Keratinocyte (primary cell): ENCODE measurements around the gene BRIP1. TPM values are rescaled to one million over a fixed set of nuclear protein-coding genes. Genes with fewer than 3 reads are reported as not detected.

Source experiments
- DNase-seq: peaks from one replicate; pipeline ENCODE4 v3.0.0-alpha.2; 2011; ENCODE audit warnings: low read depth, missing footprints, low spot score
- FAIRE-seq: peaks from 2 replicates; lab custom pipeline; 2011; peaks lifted over from hg19 to GRCh38; lab: Jason Lieb, UNC
- H2AFZ ChIP-seq: 2 replicates; pipeline ENCODE4 v1.6.0; 2012; ENCODE audit warnings: low read length, control low read depth, inconsistent platforms; ENCODE audit not compliant: control insufficient read depth
- H3K27ac ChIP-seq: 2 replicates; pipeline ENCODE4 v1.5.1; 2011; ENCODE audit warnings: low read length; ENCODE audit not compliant: control insufficient read depth, insufficient read depth
- H3K27me3 ChIP-seq: 3 replicates; pipeline ENCODE4 v1.6.0; 2011; ENCODE audit warnings: low read length; ENCODE audit not compliant: control insufficient read depth, insufficient read depth; ENCODE audit errors: extremely low read depth
- H3K36me3 ChIP-seq, 2 experiments: 2 replicates in 1 of 2; 3 replicates in 1 of 2; pipeline ENCODE4 v1.5.1; 2011; ENCODE audit warnings: low read length in 2 of 2, mild to moderate bottlenecking in 1 of 2; ENCODE audit not compliant: control insufficient read depth in 2 of 2, insufficient read depth in 2 of 2; ENCODE audit errors: extremely low read depth in 1 of 2
- H3K4me1 ChIP-seq: 3 replicates; pipeline ENCODE4 v1.5.1; 2011; ENCODE audit warnings: low read length; ENCODE audit not compliant: control insufficient read depth, insufficient read depth; ENCODE audit errors: extremely low read depth
- H3K4me2 ChIP-seq: 3 replicates; pipeline ENCODE4 v1.6.0; 2011; ENCODE audit warnings: low read depth, low read length; ENCODE audit not compliant: control insufficient read depth, insufficient read depth; ENCODE audit errors: extremely low read depth
- H3K4me3 ChIP-seq, 3 experiments: fragments of 200-600 bp in 1 of 3; sonication (generic) in 1 of 3; 2 replicates in 2 of 3; 3 replicates in 1 of 3; pipeline ENCODE4 v1.5.1; 2011 to 2016; ENCODE audit warnings: low read length in 3 of 3, mild to moderate bottlenecking in 3 of 3, control low read depth in 2 of 3, inconsistent platforms in 1 of 3, low read depth in 1 of 3, mixed read lengths in 1 of 3, mixed run types in 1 of 3, moderate library complexity in 1 of 3; ENCODE audit not compliant: control insufficient read depth in 2 of 3, insufficient read depth in 2 of 3; ENCODE audit errors: extremely low read depth in 1 of 3
- H3K79me2 ChIP-seq: 2 replicates; pipeline ENCODE4 v1.6.0; 2012; ENCODE audit warnings: low read length; ENCODE audit not compliant: control insufficient read depth, insufficient read depth
- H3K9ac ChIP-seq: 3 replicates; pipeline ENCODE4 v1.6.0; 2011; ENCODE audit warnings: low read length; ENCODE audit not compliant: control insufficient read depth, insufficient read depth; ENCODE audit errors: extremely low read depth
- H3K9me1 ChIP-seq: 3 replicates; pipeline ENCODE4 v1.6.0; 2011; ENCODE audit warnings: low read length; ENCODE audit not compliant: control insufficient read depth, insufficient read depth; ENCODE audit errors: extremely low read depth
- H3K9me3 ChIP-seq: 2 replicates; pipeline ENCODE4 v1.5.1; 2012; ENCODE audit warnings: low read depth, low read length; ENCODE audit not compliant: control insufficient read depth
- H4K20me1 ChIP-seq: 3 replicates; pipeline ENCODE4 v1.6.0; 2011; ENCODE audit warnings: low read length; ENCODE audit not compliant: control insufficient read depth, insufficient read depth; ENCODE audit errors: extremely low read depth
- CTCF ChIP-seq, 3 experiments: IDR thresholded peaks in 1 of 3; conservative IDR thresholded peaks in 1 of 3; optimal IDR thresholded peaks in 1 of 3; 2 replicates in 2 of 3; 3 replicates in 1 of 3; pipeline versions ENCODE3 to v1.5.1; 2011; ENCODE audit warnings: low read length in 3 of 3, mild to moderate bottlenecking in 3 of 3, moderate library complexity in 2 of 3, control low read depth in 1 of 3, inconsistent platforms in 1 of 3; ENCODE audit not compliant: insufficient read depth in 2 of 3; ENCODE audit errors: extremely low read depth in 1 of 3
- EZH2 ChIP-seq: IDR thresholded peaks from one replicate; pipeline ENCODE4 v1.6.1; 2012; ENCODE audit warnings: inconsistent platforms, mild to moderate bottlenecking, low read length, moderate library complexity
- dilution Hi-C: fragments of 300-500 bp; cut with MboI; formaldehyde crosslinking; loops from one replicate; pipeline ENCODE4 v1.7.0; 2020; ENCODE audit warnings: low sequenced_read_pairs; ENCODE audit not compliant: extremely low pct_ligation_motif_present
- polyA plus RNA-seq, 5 experiments: library from polyadenylated mRNA; depleted of rRNA in 3 of 5; stranded (reverse) in 3 of 5; stranded (forward) in 1 of 5; unstranded in 1 of 5; fragments of >200 nt; gene quantifications; 1 replicate in 1 of 5; 2 replicates in 3 of 5; 3 replicates in 1 of 5; pipeline versions ENCODE4 v1.2.1 to v1.2.3, GENCODE V29; 2011 to 2012; ENCODE audit warnings: missing spikeins in 2 of 5, low read depth in 1 of 5, low replicate concordance in 1 of 5

The BRIP1 gene
- polyA plus RNA-seq, 1 donor (not counting 4 experiments of a cell fraction or from before 2014, with no cell fraction given): 4.0 TPM

- FAIRE-seq (no peak), DNase-seq (no peak)
- H3K9ac ChIP-seq: no peak overlapping the region
- H2AFZ ChIP-seq: no peak overlapping the region
- H3K27ac ChIP-seq: no peak overlapping the region
- no peak overlapping the region for H3K4me2 ChIP-seq
- dilution Hi-C loops: no loop called here
- H3K9me3 ChIP-seq: no peaks in the 10 kb centered on the region
- H3K79me2 ChIP-seq: no peaks in the 10 kb centered on the region
- no peak overlapping the region for H3K4me3 ChIP-seq
- H3K27me3 ChIP-seq: no peaks in the 10 kb centered on the region
- TF ChIP-seq EZH2 (no peak), CTCF (optimal IDR thresholded peaks at IDR 0.05 in 1 of 3, IDR thresholded peaks at IDR 0.05 in 1 of 3, conservative IDR thresholded peaks at IDR 0.05 in 1 of 3; ENCODE audit: extremely low read depth in 1 of 3, insufficient read depth in 2 of 3, low read length in 3 of 3) (no peak)
- H3K9me1 ChIP-seq: no peaks in the 10 kb centered on the region
- peaks cover 0 to 4% of the 10 kb centered on the region in 2 experiments for H3K36me3 ChIP-seq
- no peaks in the 10 kb centered on the region for H4K20me1 ChIP-seq
- H3K4me1 ChIP-seq: no peaks in the 10 kb centered on the region
These were observed 45.9 kb downstream of the BRIP1 start for GRCh38 chr17:61817452-61817851.

- peaks cover 0 to 4% of the 10 kb centered on the region in 2 experiments for H3K36me3 ChIP-seq
- no peak overlapping the region for H3K4me2 ChIP-seq
- H3K79me2 ChIP-seq: no peaks in the 10 kb centered on the region
- TF ChIP-seq EZH2: no peak
- no peak for TF ChIP-seq CTCF (optimal IDR thresholded peaks at IDR 0.05 in 1 of 3, IDR thresholded peaks at IDR 0.05 in 1 of 3, conservative IDR thresholded peaks at IDR 0.05 in 1 of 3; ENCODE audit: extremely low read depth in 1 of 3, insufficient read depth in 2 of 3, low read length in 3 of 3)
- no peak overlapping the region for H3K27ac ChIP-seq
- H3K9ac ChIP-seq: no peak overlapping the region
- DNase-seq (no peak), FAIRE-seq (no peak)
- H2AFZ ChIP-seq: no peak overlapping the region
- no peaks in the 10 kb centered on the region for H3K4me1 ChIP-seq
- no peaks in the 10 kb centered on the region for H3K9me1 ChIP-seq
- no peak overlapping the region for H3K4me3 ChIP-seq
- H4K20me1 ChIP-seq: no peaks in the 10 kb centered on the region
- no peaks in the 10 kb centered on the region for H3K9me3 ChIP-seq
- dilution Hi-C loops: no loop called here
- no peaks in the 10 kb centered on the region for H3K27me3 ChIP-seq
These were observed 46.8 kb downstream of the BRIP1 start for GRCh38 chr17:61816538-61816937.
